ENCODE results near the gene ATP11C.
"Not testable (repeated sequence)": the region's sequence is repeated elsewhere in the genome, so short reads cannot be mapped to it uniquely, and the experiment has no call there.

Gene ATP11C

GRCh38 chrX:139851730-139852129 is 81.1 kb downstream of the ATP11C start:
- DNase-seq = no peak

DNA sequence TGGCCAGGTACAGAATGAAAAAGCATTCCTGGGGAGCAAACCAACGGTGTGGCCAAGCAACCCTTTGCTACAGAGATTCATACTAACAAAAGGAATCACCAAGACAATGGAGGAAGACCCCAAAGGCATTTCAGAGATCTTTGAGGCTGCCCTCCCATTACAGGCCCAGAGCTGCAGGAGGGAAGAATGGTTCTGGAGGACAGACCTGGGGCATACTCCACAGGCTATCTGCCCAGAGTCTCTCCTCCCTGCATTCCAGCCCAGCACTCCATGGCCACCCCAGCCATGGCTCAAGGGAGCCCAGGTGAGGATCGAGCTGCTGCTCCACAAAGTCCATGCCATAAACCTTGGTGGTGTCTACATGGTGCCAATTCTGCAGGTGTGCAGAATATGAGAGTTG is 81.9 kb downstream of the ATP11C start:
- no peak for DNase-seq

- no peak for DNase-seq
These were observed 88.0 kb downstream of the ATP11C start for GRCh38 chrX:139844884-139845283.

DNA sequence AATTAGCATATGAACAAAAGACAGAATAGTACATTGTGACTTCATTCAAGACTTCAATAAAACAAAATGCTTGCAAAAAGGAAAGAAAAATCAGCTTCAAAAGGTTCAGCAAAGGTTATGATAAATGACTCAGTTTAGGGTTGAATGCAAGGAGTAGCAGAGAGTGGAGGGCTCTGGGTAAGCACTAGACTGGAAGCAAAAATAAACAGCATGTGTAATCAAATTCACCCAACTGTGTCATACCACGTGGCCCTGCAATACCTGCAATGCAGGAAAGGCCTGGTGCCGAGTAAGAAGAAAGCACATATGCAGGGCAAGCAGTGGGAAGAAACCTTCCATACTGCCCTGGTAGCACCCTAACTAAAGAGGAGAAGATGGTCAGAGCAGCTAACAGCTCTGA is 88.7 kb downstream of the ATP11C start:
- no peak for DNase-seq

- DNase-seq = no peak
These were observed 90.3 kb downstream of the ATP11C start for GRCh38 chrX:139842326-139843185.

DNA sequence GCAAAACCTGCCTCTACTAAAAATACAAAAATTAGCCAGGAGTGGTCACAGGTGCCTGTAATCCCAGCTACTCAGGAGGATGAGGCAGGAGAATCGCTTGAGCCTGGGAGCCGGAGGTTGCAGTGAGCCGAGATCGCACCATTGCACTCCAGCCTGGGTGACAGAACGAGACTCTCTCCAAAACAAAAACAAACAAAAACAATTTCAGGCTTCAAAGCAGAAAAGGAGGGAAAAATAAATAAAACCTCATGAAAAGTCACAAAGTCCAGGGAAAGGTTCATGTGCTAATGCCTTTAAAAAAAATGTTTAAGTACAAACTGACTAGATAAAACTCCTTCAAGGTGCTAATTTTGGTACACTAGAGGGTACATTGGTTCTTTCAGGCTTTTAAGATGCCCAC is 96.5 kb downstream of the ATP11C start:
- not testable (repeated sequence) for DNase-seq

DNA sequence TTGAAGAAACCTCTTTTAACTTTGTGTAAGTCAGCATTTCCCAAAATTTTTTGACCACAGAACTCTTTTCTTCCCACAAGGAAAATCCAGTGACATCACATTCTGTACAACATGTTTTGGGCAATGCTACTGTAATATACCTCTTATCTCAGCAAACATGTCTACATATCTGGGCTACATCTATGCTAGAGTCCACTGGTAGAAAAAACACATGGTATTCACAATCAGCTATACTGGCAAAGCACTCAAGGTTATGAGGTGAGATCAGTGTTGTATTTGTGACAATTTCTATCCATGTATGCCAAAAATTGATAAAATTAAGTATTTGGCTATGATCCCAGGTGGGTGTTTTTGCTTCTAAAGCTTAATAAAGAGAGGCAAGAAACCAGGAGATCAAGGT is 98.0 kb downstream of the ATP11C start:
- DNase-seq = no peak

DNA sequence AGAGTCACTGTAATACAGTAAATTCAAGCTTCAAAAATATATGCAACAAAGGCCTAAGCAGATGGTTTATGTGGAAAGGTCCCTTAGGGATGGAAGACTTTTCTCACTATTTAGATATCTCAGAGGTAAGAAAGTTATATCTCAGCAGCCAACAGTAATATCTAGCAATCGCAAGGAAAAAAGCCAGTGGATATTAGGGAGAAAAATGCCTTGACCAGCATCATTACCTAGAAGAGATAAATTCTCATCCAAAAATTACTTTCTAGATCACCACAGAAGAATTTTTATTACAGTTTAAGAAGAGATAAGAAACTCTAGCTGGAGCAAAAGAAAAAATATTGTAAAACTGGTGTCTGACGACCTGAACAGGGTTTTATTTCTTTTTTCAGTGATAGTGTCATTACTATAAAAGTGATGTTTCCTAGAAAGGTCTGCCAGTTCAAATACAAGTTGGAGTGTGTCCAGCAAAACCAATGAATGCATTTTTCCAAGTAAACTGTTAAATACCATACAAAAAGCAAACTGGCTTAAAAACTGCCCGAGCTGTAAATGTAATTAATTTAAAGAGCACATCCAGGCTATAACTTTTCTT is 100.0 kb downstream of the ATP11C start:
- no peak for DNase-seq

- no peak for DNase-seq
These were observed 101.0 kb downstream of the ATP11C start for GRCh38 chrX:139831675-139832456.

GRCh38 chrX:139831017-139831416 is 101.8 kb downstream of the ATP11C start:
- DNase-seq = no peak

DNA sequence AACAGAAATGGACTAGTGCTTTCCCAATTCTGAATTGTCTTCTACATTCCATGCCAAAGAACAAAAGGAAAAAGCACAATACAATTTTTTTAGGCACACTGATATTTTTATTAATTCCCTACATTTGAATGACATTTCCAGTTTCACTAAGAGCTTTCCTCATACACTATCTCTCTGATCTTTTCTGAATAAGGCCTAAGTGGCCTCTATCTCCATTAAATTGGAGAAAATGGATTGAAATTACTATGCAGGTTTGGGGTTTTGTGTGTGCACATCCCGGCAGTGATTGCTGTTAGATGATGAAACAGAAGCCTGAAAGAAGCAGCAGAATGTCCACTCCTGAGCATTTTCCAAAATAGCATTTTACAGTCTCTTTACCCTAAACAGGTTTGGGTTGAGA is 104.0 kb downstream of the ATP11C start:
- DNase-seq = no peak

GRCh38 chrX:139828033-139828432 is 104.8 kb downstream of the ATP11C start:
- DNase-seq = no peak

DNA sequence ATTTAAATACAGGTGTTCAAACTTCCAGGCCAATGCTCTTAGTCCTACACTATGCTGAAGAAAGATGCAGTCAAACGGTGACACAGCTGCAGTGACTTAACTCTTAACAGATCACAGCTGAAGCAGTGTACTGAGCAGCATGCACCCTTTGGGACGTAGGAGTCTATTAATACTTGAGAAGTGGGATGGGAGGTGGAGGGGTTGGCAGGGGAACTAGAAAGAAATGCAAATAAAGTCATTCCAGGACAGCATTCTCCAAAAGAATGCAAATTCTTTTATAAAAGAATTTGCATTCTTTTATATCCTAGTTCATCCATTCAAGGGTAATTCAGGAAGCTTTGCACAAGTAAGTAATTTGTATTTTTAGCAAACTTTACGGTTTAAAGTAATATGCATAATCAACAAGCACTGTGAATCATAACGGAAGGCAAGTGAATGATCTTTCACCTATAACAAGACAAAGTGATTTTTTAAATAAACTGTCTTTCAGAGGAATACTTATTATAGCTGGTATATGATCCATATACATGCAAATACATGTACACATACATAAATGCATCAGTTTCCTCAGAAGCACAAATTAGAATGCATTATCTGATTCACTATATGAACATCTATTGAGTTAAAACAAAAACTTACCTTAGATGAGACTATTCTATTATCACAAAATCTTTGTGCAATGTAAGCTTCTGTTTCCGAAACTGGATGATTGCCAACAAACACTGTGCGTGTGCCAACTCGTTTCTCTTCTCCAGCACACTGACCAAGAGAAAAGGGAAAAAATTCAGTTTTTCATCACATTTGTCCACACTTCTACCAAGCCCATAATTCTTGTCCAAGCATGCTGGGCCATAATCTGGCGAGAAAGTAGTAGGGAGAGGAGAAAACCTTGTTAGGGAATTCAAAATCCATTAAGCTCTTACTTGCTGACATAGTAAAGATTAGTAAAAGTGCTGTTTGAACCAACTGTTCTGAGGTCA is 106.5 kb downstream of the ATP11C start:
- DNase-seq = no peak

DNA sequence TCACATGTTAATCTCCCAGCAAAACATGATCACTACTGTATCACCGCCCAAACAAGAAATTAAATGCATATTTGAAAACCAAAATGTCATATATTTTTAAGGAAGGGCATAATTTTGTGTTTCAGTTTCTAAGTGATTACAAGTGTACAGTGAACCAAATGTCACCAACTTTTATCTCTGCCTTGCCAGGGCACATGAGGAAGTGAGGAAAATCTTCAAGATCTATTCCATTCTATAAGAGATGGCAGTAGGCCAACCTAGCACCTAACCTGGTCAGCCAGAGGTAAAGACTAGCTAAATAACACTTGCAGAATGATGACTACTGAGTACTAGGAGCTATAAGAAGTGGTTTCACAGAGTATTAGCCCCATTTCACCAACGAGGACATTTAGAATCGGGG is 107.2 kb downstream of the ATP11C start:
- DNase-seq = no peak

- DNase-seq = no peak
These were observed 109.0 kb downstream of the ATP11C start for GRCh38 chrX:139823806-139824205.

- DNase-seq = no peak
These were observed 112.4 kb downstream of the ATP11C start for GRCh38 chrX:139820358-139820984.

DNA sequence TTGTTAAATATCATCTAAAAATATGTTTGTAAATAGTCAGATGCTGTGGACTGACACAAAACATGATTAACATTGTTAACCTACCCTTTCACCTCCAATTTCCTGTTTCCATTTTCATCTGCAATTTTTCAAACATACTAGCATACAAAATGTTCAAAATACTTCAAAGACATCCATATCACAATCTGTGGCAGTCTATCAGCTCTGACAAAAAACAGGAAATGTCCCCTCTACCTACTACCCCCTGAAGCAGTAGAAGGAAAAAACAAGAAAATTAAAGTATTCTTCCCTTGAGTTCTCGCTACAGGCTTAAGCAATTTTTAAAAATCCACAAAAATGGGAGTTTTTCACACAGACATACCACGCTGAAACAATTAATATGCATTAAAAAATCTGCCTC is 116.6 kb downstream of the ATP11C start:
- no peak for DNase-seq

DNA sequence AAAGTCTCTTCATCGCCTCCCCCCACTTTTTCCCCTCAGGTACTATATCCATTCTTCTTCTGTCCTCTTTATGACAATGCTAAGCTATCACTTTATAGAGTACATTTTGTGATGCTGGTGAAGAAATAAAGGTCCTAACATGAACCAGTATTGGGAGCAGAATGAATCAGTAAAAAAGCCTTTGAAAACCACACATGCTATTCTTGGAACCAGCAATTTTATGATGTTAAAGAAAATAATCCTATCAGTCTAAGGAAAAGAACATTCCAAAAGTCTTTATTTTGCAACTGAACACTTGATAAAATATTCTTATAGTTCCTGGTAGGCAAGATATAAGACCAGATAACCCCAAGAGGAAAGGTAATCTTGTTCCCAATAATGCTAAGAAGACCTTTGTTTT is 117.1 kb downstream of the ATP11C start:
- DNase-seq = no peak

DNA sequence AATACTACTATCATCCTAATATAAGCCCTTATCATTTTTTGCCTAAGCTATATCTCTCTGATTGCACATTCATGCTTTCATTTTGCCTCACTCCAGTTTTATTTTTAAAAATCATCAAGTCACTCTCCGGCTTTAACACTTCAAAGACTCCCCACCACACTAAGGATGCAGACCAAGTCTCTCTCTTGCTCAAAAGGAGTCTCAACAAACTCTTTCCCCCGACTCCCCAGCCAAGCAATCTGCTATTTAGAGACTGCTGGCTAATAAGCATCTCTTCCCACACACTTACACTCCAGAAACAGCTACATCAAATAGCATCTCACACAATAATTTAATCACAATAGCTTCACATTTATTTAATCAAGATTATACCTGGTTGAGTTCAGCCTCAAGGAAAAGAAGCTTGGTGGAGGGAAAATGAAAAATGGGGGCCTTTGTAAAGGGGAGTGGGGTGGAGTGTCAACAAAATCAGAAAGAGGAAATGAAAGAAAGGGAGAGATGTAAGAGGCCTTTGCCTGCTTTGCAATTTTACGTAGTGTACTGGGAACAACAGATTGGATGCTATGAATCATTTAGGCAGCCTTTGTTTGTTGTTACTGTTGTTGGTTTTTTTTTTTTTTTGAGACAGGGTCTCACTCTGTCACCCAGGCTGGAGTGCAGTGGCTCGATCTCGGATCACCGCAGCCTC is 120.8 kb downstream of the ATP11C start:
- no peak for DNase-seq

GRCh38 chrX:139804482-139804881 is 128.4 kb downstream of the ATP11C start:
- no peak for DNase-seq

- DNase-seq = no peak
These were observed 129.6 kb downstream of the ATP11C start for GRCh38 chrX:139803224-139803623.
